ENCODE results near the gene LAMA3. TPM values are rescaled to one million over a fixed set of nuclear protein-coding genes. Genes with fewer than 3 reads are reported as not detected.

Gene LAMA3
- total RNA-seq, 1 donor from 2014 or later = 1.7 TPM

DNA sequence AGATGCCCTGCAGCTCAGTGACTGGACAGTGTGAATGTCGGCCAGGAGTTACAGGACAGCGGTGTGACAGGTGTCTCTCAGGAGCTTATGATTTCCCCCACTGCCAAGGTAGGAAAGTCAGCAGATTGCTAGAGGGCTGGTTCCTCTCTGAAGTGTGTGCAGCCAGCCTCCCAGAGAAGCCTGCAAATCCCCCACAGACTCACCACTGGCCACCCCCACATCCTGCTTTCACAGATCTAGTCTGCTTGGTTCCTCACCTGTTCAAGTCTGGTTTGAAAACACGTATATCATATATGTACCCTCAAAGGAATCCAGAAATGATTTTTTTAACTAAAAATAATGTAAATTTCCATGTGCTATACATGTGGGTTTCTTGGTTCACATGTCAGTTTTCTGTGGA is 121.1 kb downstream of the LAMA3 start:
- Mint-ChIP-seq H3K4me1 (ENCODE audit: unreplicated experiment) (no peaks in the 10 kb centered on the region), H3K27ac (ENCODE audit: unreplicated experiment) (no peak overlapping the region), H3K27me3 (ENCODE audit: unreplicated experiment) (no peaks in the 10 kb centered on the region), H3K9me3 (ENCODE audit: unreplicated experiment) (no peaks in the 10 kb centered on the region), H3K4me3 (ENCODE audit: unreplicated experiment) (no peak overlapping the region), H3K36me3 (ENCODE audit: low read depth, unreplicated experiment) (no peaks in the 10 kb centered on the region)
- no peak for DNase-seq (ENCODE audit: low spot score)
- TF ChIP-seq, protein P1, sequence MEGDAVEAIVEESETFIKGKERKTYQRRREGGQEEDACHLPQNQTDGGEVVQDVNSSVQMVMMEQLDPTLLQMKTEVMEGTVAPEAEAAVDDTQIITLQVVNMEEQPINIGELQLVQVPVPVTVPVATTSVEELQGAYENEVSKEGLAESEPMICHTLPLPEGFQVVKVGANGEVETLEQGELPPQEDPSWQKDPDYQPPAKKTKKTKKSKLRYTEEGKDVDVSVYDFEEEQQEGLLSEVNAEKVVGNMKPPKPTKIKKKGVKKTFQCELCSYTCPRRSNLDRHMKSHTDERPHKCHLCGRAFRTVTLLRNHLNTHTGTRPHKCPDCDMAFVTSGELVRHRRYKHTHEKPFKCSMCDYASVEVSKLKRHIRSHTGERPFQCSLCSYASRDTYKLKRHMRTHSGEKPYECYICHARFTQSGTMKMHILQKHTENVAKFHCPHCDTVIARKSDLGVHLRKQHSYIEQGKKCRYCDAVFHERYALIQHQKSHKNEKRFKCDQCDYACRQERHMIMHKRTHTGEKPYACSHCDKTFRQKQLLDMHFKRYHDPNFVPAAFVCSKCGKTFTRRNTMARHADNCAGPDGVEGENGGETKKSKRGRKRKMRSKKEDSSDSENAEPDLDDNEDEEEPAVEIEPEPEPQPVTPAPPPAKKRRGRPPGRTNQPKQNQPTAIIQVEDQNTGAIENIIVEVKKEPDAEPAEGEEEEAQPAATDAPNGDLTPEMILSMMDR (IDR thresholded peaks at IDR 0.05; ENCODE audit: unreplicated experiment) = no peak

DNA sequence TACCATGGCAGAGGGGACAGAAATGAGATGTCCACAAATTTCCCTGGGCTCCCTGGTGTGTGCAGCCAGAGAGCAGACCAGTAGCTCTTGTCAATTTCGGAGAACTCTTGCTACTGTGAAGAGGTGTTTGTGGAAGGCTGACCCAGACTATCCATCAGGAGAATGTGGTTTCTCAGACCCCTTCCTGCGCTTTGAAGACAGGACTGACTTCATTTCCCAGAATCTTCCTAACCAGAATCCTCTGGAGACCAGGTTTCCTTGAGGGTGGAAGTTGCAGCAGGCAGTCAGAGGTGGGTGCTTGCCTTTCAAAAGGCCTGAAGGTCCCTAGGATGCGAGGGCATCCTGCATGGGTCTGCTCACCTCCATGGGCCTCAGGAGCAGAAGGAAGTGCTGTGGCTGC is 121.9 kb downstream of the LAMA3 start:
- Mint-ChIP-seq H3K27ac (ENCODE audit: unreplicated experiment) (no peak overlapping the region), H3K9me3 (ENCODE audit: unreplicated experiment) (no peaks in the 10 kb centered on the region), H3K27me3 (ENCODE audit: unreplicated experiment) (no peaks in the 10 kb centered on the region), H3K4me1 (ENCODE audit: unreplicated experiment) (no peaks in the 10 kb centered on the region), H3K4me3 (ENCODE audit: unreplicated experiment) (no peak overlapping the region), H3K36me3 (ENCODE audit: low read depth, unreplicated experiment) (no peaks in the 10 kb centered on the region)
- TF ChIP-seq, protein P1 (IDR thresholded peaks at IDR 0.05; ENCODE audit: unreplicated experiment) = no peak
- DNase-seq (ENCODE audit: low spot score) = no peak

DNA sequence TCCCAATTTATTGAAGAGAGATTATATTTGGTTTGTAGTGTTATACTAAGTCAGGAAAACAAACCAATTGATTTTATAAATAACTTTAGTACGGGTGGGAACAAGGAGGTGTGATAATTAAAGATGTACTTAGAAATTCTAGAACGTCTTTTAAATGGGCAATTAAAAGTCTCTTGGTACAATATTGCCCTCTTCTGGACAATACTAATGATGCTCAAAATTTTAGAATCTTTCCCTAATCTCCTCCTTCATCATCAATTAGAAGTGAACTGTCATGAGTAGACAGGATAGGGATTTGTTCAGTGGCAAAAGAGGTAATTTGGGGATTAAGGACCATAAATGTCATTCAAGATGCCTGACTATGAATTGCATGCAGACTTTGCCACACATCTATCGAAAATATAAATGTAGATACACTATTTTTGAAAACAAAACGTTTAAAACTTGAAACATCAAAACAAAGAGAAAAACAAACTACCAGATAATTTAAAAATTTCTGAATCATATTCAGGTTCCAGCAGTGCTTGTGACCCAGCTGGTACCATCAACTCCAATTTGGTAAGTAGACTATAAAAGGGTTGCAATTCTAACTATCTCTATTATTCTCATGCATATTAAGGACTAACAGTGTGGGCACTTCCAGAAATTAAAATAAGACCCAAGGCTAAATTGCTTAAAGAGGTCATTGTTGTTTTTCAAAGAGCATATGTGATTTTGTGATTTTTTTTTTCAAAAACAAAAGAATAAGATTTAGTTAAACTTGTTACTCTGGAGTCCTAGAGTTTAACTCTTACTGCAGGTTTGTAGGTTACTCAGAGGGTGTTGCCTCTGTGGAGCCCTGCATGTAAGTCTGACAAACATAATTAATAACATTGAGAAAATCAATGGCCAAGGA is 123.5 kb downstream of the LAMA3 start:
- Mint-ChIP-seq H3K27me3 (ENCODE audit: unreplicated experiment) (no peaks in the 10 kb centered on the region), H3K9me3 (ENCODE audit: unreplicated experiment) (no peaks in the 10 kb centered on the region), H3K36me3 (ENCODE audit: low read depth, unreplicated experiment) (no peaks in the 10 kb centered on the region), H3K27ac (ENCODE audit: unreplicated experiment) (no peak overlapping the region), H3K4me1 (ENCODE audit: unreplicated experiment) (peaks cover 5% of the 10 kb centered on the region), H3K4me3 (ENCODE audit: unreplicated experiment) (no peak overlapping the region)
- TF ChIP-seq, protein P1 (IDR thresholded peaks at IDR 0.05; ENCODE audit: unreplicated experiment) = peak; percentile 67
- no peak for DNase-seq (ENCODE audit: low spot score)

DNA sequence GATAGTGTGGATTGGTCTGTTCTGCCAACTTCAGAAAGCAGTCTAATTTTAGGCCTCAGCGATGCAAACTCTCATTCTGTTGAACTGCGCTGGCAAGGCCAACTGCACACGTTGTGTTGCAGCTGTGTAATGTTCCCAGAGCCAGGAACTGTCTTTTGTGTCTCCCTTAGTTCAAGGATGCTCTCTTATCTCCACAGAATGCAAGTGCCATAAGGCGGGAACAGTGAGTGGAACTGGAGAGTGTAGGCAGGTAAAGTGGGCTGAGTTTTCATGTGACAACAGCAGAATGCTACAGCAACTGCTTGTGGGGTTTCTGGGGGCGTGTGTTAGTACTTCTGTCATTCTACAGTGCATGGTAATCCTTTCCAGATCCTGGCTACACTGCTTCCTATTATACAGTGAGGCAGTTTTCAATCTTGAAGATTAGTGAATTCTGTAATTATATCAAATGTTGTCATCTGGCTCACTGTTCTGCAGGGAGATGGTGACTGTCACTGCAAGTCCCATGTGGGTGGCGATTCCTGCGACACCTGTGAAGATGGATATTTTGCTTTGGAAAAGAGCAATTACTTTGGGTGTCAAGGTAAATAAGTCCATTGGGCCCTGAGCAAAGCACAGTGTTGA is 125.8 kb downstream of the LAMA3 start:
- H3K27ac Mint-ChIP-seq (ENCODE audit: unreplicated experiment) = no peak overlapping the region
- H3K27me3 Mint-ChIP-seq (ENCODE audit: unreplicated experiment) = no peaks in the 10 kb centered on the region
- H3K4me3 Mint-ChIP-seq (ENCODE audit: unreplicated experiment) = no peak overlapping the region
- H3K4me1 Mint-ChIP-seq (ENCODE audit: unreplicated experiment) = peaks cover 5% of the 10 kb centered on the region
- no peak for DNase-seq (ENCODE audit: low spot score)
- TF ChIP-seq, protein P1 (IDR thresholded peaks at IDR 0.05; ENCODE audit: unreplicated experiment) = no peak
- H3K9me3 Mint-ChIP-seq (ENCODE audit: unreplicated experiment) = no peaks in the 10 kb centered on the region
- H3K36me3 Mint-ChIP-seq (ENCODE audit: low read depth, unreplicated experiment) = no peaks in the 10 kb centered on the region

DNA sequence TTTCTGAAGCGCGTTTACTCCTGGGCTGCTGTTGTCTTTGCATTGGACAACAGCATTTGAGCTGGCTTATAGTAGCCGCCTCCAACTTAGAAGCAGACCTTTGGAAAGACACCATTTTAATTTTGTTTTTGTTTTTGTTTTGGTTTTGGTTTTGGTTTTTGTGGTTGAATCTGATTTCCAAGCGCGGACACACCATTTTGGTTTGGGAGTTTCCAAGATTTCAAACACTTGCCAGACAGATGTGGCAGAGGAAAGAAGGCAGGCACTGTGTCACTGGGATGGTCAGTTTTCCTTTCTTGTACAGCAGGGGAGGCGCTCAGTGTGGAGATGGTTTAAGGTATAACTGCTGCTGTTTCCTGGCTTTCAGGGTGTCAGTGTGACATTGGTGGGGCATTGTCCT is 126.8 kb downstream of the LAMA3 start:
- no peaks in the 10 kb centered on the region for H3K27me3 Mint-ChIP-seq (ENCODE audit: unreplicated experiment)
- no peaks in the 10 kb centered on the region for H3K9me3 Mint-ChIP-seq (ENCODE audit: unreplicated experiment)
- H3K36me3 Mint-ChIP-seq (ENCODE audit: low read depth, unreplicated experiment) = no peaks in the 10 kb centered on the region
- H3K4me1 Mint-ChIP-seq (ENCODE audit: unreplicated experiment) = peaks cover 5% of the 10 kb centered on the region
- TF ChIP-seq, protein P1 (IDR thresholded peaks at IDR 0.05; ENCODE audit: unreplicated experiment) = no peak
- no peak overlapping the region for H3K4me3 Mint-ChIP-seq (ENCODE audit: unreplicated experiment)
- no peak for DNase-seq (ENCODE audit: low spot score)
- H3K27ac Mint-ChIP-seq (ENCODE audit: unreplicated experiment) = no peak overlapping the region
